DLD1 (cell line): ENCODE results near the gene ADGRL3.

ENCODE experiments used
- in situ Hi-C: cut with HindIII; loops from 2 replicates; pipeline ENCODE4 v1.10.0; 2017; ENCODE audit warnings: low sequenced_read_pairs

ADGRL3 gene

GRCh38 chr4:61860376-61860775 lies 660.2 kb downstream of the ADGRL3 start:
- in situ Hi-C loops, result no loop called here

GRCh38 chr4:61864286-61864685 lies 664.2 kb downstream of the ADGRL3 start:
- in situ Hi-C loops, result no loop called here

DNA sequence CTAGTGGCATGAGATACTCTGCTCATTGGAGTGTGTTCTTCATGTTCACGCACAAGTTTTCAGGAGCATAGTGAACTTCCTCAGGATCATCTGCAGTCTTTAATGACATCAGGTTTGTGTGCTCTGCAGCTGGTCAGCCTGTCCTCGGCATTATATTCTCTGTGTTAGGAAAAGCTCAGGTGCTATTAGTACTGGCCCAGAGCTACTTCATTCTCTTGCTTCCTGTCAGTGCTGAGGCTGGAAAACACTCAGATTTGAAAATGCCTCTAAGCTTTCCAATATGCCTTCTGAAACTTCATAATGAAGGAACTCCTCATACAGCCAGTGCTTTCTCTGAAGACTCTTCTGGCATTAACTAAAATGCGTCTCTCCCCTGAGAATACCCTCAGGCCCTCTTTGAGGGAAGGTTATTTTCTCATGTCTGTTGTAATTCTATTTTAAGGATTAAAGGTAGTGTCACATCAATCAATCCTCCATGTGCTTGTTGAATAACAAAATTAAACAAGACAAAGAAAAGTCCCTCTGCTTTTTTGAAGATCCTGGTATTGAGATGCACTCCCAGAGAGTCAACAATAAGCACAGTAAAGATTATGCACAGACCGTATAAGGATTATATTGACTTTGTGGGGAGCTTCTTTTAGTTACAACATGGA lies 666.4 kb downstream of the ADGRL3 start:
- in situ Hi-C loops, result no loop called here

DNA sequence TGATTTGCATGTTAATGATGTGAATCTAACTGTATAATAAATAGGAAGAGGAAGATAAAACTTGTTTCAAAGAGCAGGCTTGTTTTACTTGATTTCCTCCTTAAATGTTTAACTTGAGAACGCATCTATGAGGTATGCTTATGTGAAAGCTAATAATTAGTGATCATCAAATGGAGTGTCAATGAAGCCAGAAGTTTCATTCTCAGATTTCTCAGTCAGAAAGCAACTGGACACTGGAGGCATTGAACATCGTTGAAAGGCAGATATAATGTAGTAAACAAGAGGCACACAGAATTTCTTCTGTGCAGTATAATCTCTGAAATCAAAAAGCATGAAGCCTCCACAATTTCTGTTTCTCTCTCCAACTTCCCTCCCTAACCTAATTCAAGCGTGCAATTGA lies 672.9 kb downstream of the ADGRL3 start:
- in situ Hi-C loops, result no loop called here

DNA sequence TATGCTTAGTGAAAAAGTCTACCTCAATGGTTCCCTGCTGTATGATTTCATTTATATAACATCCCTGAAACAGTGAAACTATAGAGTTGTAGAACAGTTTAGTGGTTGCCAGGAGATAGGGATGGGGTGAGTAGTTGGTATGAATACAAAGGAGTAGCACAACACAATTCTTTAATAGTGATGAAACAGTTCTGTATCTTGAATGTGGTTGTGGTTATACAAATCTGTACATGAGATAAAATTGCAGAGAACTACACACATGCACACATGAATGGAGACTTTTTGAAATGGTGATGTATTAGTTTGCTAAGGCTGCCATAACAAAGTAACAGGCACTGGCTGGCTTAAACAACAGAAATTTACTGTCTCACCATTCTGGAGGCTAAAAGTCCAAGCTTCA lies 677.1 kb downstream of the ADGRL3 start:
- in situ Hi-C loops, result no loop called here

DNA sequence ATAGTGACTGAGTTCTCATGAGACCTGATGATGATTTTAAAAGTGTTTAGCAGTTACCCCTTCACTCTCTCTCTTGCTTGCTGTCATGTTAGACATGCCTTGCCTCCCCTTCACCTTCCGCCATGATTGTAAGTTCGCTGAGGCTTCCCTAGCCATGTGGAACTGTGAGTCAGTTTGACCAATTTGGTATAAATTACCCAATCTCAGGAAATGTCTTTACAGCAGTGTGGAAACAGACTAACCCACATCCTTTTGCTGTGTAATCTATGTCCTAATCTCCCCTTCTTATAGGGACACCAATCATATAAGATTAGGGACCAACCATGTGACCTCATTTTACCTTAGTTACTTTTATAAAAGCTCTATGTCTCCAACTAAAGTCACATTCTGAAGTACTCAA lies 677.8 kb downstream of the ADGRL3 start:
- in situ Hi-C loops, result no loop called here

- in situ Hi-C loops, result no loop called here
Observed at GRCh38 chr4:61882381-61882780, 682.3 kb downstream of the ADGRL3 start.

DNA sequence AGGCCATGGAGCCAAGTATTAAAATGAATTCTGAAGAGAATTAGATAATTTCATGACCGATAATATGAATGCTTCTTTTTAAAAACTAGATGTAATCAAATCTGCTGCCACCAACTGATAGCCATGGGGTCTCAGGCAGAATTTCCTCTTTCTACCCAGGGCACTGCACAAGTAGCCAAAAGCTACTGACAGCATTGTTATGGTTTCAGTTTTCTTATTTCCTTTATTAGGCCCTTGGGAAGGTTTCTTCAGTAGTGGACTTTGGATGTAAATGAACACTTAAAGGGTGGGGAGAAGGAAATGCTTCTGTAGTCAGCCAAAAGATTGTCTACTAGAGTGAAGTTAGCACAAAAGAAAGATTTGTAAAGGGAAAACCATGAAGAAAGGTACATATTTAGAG lies 686.0 kb downstream of the ADGRL3 start:
- in situ Hi-C loops, result no loop called here

DNA sequence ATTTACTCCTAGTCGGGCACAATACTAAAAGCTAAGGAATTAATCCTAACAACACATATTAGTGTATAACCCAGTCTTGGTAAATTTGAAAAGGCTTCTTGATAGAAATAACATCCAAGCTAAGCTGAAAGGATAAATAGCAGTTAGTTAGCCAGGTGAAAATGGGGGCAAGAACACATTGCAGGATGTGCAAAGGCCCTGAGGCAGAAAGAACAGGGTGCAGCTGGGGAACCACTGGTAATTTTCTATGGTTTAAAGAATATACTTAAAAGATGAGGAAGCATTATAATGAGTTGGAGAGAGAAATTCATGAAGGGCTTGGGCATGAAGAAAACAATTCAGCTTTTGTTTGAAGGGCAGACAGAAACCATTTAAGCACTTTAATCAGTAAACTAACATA lies 689.0 kb downstream of the ADGRL3 start:
- in situ Hi-C loops, result no loop called here

- in situ Hi-C loops, result no loop called here
Observed at GRCh38 chr4:61890321-61890720, 690.2 kb downstream of the ADGRL3 start.

DNA sequence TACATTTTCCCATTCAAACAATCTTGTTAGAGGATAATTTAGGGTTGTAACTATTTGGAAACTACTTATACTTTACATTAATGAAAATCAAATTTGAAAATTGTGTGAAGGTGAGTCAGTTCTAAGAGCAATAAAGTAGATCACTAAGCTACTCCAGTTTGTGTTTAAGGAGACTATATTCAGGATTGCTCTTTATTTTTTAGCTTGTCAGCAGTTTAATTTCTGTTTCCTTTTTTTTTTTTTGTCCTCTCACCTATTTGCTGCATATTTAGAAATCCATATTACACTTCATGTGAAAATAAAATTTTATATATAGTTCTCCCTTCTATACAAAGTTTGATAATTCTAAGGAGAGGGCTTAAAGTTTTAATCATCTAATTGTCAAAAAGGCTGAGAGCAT lies 691.8 kb downstream of the ADGRL3 start:
- in situ Hi-C loops, result no loop called here

DNA sequence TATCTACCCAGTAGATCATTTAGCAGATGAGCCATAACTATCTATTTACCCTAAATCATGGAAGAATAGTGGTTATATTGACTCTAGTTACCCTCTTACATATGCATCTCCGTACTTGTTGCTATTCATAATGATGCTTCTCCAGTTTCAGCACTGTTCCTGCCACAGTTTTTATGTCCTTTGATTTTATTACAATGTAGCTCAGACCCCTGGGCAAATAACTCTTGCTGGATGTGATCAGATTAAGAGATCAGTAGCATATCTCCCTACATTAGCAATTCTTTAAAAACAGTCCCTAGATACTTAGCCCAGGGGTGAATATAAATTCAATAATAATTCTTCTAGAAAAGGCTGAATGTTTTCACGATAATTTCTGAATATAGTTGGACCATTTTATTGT lies 696.5 kb downstream of the ADGRL3 start:
- in situ Hi-C loops, result no loop called here

- in situ Hi-C loops, result no loop called here
Observed at GRCh38 chr4:61909031-61909430, 708.9 kb downstream of the ADGRL3 start.

- in situ Hi-C loops, result no loop called here
Observed at GRCh38 chr4:61911313-61911756, 711.2 kb downstream of the ADGRL3 start.

DNA sequence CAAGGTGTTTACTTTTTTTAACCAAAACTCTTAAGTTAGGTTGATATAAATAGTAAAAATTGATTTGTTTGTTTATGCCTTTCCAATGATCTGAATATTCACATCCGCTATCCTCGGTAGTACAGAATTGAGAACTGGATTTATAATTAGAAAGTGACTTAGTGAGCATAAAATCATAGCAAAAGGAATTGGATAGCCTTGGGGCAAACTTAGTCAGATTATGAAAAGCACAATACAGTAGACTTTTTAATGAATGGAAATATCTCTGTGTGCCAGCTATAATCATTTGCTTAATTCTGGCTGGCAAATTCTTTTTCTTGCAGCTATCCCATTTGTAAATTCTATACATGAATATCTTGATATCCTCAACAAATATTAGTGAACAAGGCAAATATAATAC lies 713.5 kb downstream of the ADGRL3 start:
- in situ Hi-C loops, result no loop called here

DNA sequence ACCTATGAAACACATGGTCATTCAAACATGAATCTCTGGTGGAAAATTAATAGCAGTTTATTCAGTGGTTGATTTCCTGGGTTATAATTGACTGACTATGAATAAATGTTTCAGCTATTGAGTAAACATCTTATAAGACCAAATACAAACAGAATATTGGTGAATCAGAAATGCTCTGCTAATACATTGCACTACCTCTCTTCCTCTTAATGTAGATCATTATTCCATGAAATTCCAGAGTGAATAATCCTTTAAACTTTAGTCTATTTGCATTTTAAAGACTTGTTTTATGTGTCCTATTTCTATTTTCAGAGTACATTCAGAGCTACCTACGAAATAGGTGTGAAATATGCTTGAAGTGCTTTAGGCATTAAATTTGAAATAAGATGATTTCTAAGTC lies 715.4 kb downstream of the ADGRL3 start:
- in situ Hi-C loops, result no loop called here

GRCh38 chr4:61918507-61918906 lies 718.4 kb downstream of the ADGRL3 start:
- in situ Hi-C loops, result no loop called here

DNA sequence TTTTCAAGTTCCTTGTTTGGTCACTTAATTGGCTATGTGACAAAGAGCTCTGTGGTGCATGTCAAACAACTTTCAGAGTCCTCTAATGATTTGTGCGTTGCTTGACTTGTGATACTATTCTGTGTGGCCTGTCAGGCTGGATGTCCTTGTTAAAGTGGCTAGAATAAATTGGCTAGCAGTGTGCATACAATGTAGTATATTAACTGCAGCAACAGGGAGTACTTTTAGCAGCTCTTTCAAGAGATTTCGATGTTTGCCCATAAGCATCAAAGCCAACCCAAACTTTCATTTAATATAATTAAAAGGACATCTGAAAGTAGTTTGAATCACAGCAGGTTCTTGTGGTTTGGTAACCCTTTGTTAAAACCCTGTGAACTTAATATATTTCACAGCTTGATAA lies 718.9 kb downstream of the ADGRL3 start:
- in situ Hi-C loops, result no loop called here

GRCh38 chr4:61919561-61919960 lies 719.4 kb downstream of the ADGRL3 start:
- in situ Hi-C loops, result no loop called here

- in situ Hi-C loops, result no loop called here
Observed at GRCh38 chr4:61921920-61922319, 721.8 kb downstream of the ADGRL3 start.

GRCh38 chr4:61922766-61923165 lies 722.6 kb downstream of the ADGRL3 start:
- in situ Hi-C loops, result no loop called here

- in situ Hi-C loops, result no loop called here
Observed at GRCh38 chr4:61923179-61923578, 723.1 kb downstream of the ADGRL3 start.

GRCh38 chr4:61924131-61924530 lies 724.0 kb downstream of the ADGRL3 start:
- in situ Hi-C loops, result no loop called here
